Peyer's patch (tissue), 4 donors: ENCODE data around the gene HSD3B1. TPM values are rescaled to one million over a fixed set of nuclear protein-coding genes. Genes with fewer than 3 reads are reported as not detected.
"Not testable (repeated sequence)": the region's sequence is repeated elsewhere in the genome, so short reads cannot be mapped to it uniquely, and the experiment has no call there.

ENCODE experiments used
- DNase-seq, 3 donors: peaks; one replicate each; pipeline ENCODE4 v3.0.0-alpha.2; 2017 to 2019
- H3K27ac ChIP-seq, 4 donors: fragments of 200-600 bp; sonication (generic); one replicate each; pipeline ENCODE4 v1.5.1; 2016 to 2019
- H3K27me3 ChIP-seq, 2 donors: fragments of 200-600 bp; sonication (generic); one replicate each; pipeline ENCODE4 v1.5.1; 2019
- H3K36me3 ChIP-seq, 3 donors: fragments of 200-600 bp; sonication (generic); one replicate each; pipeline ENCODE4 v1.5.1; 2016 to 2019
- H3K4me1 ChIP-seq, 4 donors: fragments of 200-600 bp; sonication (generic); one replicate each; pipeline ENCODE4 v1.5.1; 2016 to 2019
- H3K4me3 ChIP-seq, 4 donors: fragments of 200-600 bp; sonication (generic); 1 replicate in 3 of 4; 2 replicates in 1 of 4; pipeline ENCODE4 v1.5.1; 2016 to 2019; ENCODE audit warnings: mild to moderate bottlenecking in 1 of 4
- H3K9me3 ChIP-seq, 4 donors: fragments of 200-600 bp; sonication (generic); one replicate each; pipeline ENCODE4 v1.5.1; 2016 to 2019; ENCODE audit warnings: mild to moderate bottlenecking in 1 of 4
- CTCF ChIP-seq, 6 experiments: fragments of 450-650 bp in 4 of 6; fragments of 200-600 bp in 2 of 6; sonication (generic) in 1 of 6; IDR thresholded peaks; one replicate each; pipeline ENCODE4 v1.5.1; 2017 to 2019; ENCODE audit warnings: antibody characterized with exemption in 6 of 6, mild to moderate bottlenecking in 3 of 6, moderate library complexity in 1 of 6
- POLR2A ChIP-seq, 2 donors: fragments of 450-650 bp; IDR thresholded peaks; one replicate each; pipeline ENCODE4 v1.5.1; 2017; ENCODE audit warnings: antibody characterized with exemption in 2 of 2, mild to moderate bottlenecking in 2 of 2, moderate library complexity in 2 of 2
- total RNA-seq, 4 donors: library from RNA; depleted of rRNA; stranded (reverse); fragments of >200 nt; gene quantifications; one replicate each; pipeline ENCODE4 v1.1.0, GENCODE V29; 2016

HSD3B1 gene
- total RNA-seq, 4 donors from 2014 or later = 61.3 to 121 (median 71.3) TPM; not detected in 1

DNA sequence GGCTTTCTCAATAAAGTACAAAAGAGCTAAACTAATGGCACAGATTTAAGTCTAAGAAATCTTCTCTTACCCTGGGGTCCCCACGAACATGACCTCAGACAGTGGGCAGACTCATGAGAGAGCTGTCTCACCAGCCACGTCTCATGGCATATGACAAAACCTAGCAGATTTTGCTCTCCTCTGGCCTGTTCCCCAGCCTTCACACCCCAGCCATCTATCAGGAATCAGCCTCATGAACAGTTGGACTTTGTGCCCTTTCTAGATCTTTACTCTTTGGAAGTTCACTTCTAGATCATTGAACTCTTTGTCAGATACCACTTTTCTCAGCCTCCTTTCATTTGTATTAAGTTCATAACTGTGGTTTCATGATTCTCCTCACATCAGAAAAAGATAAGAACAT lies 14.2 kb upstream of the HSD3B1 start:
- TF ChIP-seq POLR2A (IDR thresholded peaks at IDR 0.05) (no peak), CTCF (IDR thresholded peaks at IDR 0.05) (no peak)
- Histone ChIP-seq H3K9me3 (no peaks in the 10 kb centered on the region), H3K27me3 (no peaks in the 10 kb centered on the region), H3K36me3 (no peaks in the 10 kb centered on the region), H3K4me3 (no peak overlapping the region), H3K27ac (peak overlapping the region in 2 of 4 donors; percentile 26 to 55), H3K4me1 (no peaks in the 10 kb centered on the region)
- DNase-seq = no peak

DNA sequence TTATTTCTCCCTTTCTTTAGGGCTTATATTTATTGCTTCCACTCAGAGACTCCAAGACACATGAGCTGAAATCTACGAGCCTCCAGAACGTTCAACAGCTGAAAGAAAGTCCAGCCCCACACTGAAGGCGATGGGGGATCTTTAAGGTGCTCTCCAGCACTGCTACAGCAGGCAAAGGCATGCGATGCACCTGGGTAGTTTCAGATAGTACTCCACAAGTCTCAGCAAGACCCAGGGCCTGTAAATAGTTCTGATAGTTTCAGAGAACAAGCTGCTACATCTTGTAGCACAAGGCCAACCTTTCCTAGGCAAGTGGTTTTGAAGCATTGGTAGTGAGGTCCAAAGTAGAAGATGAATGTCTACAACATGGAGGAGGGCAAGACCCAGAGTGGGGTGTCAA lies 2.2 kb upstream of the HSD3B1 start:
- Histone ChIP-seq H3K4me3 (no peak overlapping the region), H3K9me3 (no peaks in the 10 kb centered on the region), H3K4me1 (peaks cover 0 to 3% (median 0%) of the 10 kb centered on the region in 4 donors), H3K27me3 (no peaks in the 10 kb centered on the region), H3K36me3 (no peaks in the 10 kb centered on the region), H3K27ac (no peak overlapping the region)
- DNase-seq = no peak
- TF ChIP-seq CTCF (IDR thresholded peaks at IDR 0.05) (no peak), POLR2A (IDR thresholded peaks at IDR 0.05) (no peak)

- Histone ChIP-seq H3K4me1 (peaks cover 0 to 3% (median 0%) of the 10 kb centered on the region in 4 donors), H3K4me3 (no peak overlapping the region), H3K27me3 (no peaks in the 10 kb centered on the region), H3K36me3 (no peaks in the 10 kb centered on the region), H3K9me3 (no peaks in the 10 kb centered on the region), H3K27ac (no peak overlapping the region)
- TF ChIP-seq POLR2A (IDR thresholded peaks at IDR 0.05) (no peak), CTCF (IDR thresholded peaks at IDR 0.05) (no peak)
- DNase-seq = no peak
Measured at GRCh38 chr1:119510046-119510445, 3.0 kb downstream of the HSD3B1 start.

GRCh38 chr1:119515221-119515620 lies 8.2 kb downstream of the HSD3B1 start:
- no peaks in the 10 kb centered on the region for H3K36me3 ChIP-seq
- no peak for DNase-seq
- no peak overlapping the region for H3K4me3 ChIP-seq
- no peaks in the 10 kb centered on the region for H3K9me3 ChIP-seq
- TF ChIP-seq CTCF (IDR thresholded peaks at IDR 0.05) = no peak
- TF ChIP-seq POLR2A (IDR thresholded peaks at IDR 0.05) = no peak
- H3K27ac ChIP-seq = no peak overlapping the region
- H3K4me1 ChIP-seq = no peaks in the 10 kb centered on the region
- no peaks in the 10 kb centered on the region for H3K27me3 ChIP-seq

DNA sequence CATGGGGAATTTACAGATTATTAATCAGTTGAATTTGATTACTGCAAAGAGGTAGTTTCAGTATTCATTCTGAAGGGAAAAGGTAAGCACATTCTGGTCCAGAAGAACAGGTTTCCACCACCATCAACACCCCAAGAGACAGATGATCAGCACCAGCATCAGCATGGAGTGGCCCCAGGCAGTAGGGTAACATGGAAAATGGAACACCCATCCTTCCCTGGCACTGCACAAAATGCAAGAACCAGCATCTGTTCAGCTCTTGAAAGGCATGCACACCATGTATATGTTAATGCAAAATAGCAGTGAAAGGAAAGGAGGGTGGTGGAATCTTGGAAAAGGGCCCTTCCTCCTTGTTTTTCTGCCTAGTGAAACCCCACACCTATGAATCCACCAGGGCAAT lies 9.2 kb downstream of the HSD3B1 start:
- Histone ChIP-seq H3K4me3 (no peak overlapping the region), H3K9me3 (no peaks in the 10 kb centered on the region), H3K27ac (no peak overlapping the region), H3K36me3 (no peaks in the 10 kb centered on the region), H3K4me1 (no peaks in the 10 kb centered on the region), H3K27me3 (no peaks in the 10 kb centered on the region)
- DNase-seq = no peak
- no peak for TF ChIP-seq POLR2A (IDR thresholded peaks at IDR 0.05)
- no peak for TF ChIP-seq CTCF (IDR thresholded peaks at IDR 0.05)

GRCh38 chr1:119516680-119517079 lies 9.7 kb downstream of the HSD3B1 start:
- no peak for DNase-seq
- Histone ChIP-seq H3K4me1 (no peaks in the 10 kb centered on the region), H3K9me3 (no peaks in the 10 kb centered on the region), H3K36me3 (no peaks in the 10 kb centered on the region), H3K27ac (no peak overlapping the region), H3K27me3 (no peaks in the 10 kb centered on the region), H3K4me3 (no peak overlapping the region)
- TF ChIP-seq CTCF (IDR thresholded peaks at IDR 0.05) = peak in 2 of 6 experiments; percentile 22 to 26
- no peak for TF ChIP-seq POLR2A (IDR thresholded peaks at IDR 0.05)

DNA sequence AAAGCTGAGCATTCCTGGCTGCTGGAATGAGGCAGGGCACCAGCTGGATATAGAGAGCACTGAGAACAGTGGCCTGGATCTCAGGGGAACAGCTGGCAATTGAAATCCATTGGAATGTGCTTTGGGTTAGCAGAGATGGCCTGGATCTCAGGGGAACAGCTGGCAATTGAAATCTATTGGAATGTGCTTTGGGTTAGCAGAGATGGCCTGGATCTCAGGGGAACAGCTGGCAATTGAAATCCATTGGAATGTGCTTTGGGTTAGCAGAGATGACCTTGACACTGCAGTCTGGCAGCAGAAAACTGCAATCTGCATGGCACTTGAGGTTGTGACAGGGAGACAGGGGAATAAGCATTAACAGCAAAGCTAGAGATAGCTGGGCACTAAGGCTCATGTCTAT lies 10.7 kb downstream of the HSD3B1 start:
- DNase-seq, H3K4me1 ChIP-seq, H3K4me3 ChIP-seq, H3K9me3 ChIP-seq, H3K27ac ChIP-seq, H3K27me3 ChIP-seq, H3K36me3 ChIP-seq: not testable (repeated sequence)
